WTC11 (cell line): ENCODE data around the gene HOMEZ. TPM values are rescaled to one million over a fixed set of nuclear protein-coding genes. Genes with fewer than 3 reads are reported as not detected.

Experiments used
- ATAC-seq: fragments of 200-7000 bp; cut with Tn5 transposase; 2 replicates; pipeline ENCODE4 v1.10.0; 2021; ENCODE audit warnings: mild to moderate bottlenecking, moderate library complexity
- CTCF ChIA-PET: fragments of 300-600 bp; sonication (Branson Sonifier 250); formaldehyde crosslinking; loops from one replicate; lab custom pipeline; 2021; ENCODE audit warnings: antibody characterized with exemption; lab: Charles Lee
- POLR2A ChIA-PET: fragments of 350-600 bp; sonication (Branson Sonifier 250); formaldehyde crosslinking; loops from one replicate; lab custom pipeline; 2021; ENCODE audit warnings: antibody characterized with exemption; lab: Charles Lee
- DNase-seq: peaks from one replicate; pipeline ENCODE4 v3.0.0; 2021; ENCODE audit warnings: low spot score
- H3K27ac Mint-ChIP-seq: 2 replicates; pipeline ENCODE4 v1.8.0; 2021; ENCODE audit warnings: mixed read lengths
- H3K27me3 Mint-ChIP-seq: 2 replicates; pipeline ENCODE4 v1.8.0; 2021; ENCODE audit warnings: low read depth, mild to moderate bottlenecking, moderate library complexity, mixed read lengths
- H3K36me3 Mint-ChIP-seq: 2 replicates; pipeline ENCODE4 v1.8.0; 2021; ENCODE audit warnings: mixed read lengths
- H3K4me1 Mint-ChIP-seq: 2 replicates; pipeline ENCODE4 v1.8.0; 2022; ENCODE audit warnings: mixed read lengths
- H3K4me3 Mint-ChIP-seq: 2 replicates; pipeline ENCODE4 v1.8.0; 2021; ENCODE audit warnings: mild to moderate bottlenecking, moderate library complexity, mixed read lengths
- H3K9me3 Mint-ChIP-seq: 2 replicates; pipeline ENCODE4 v1.8.0; 2021; ENCODE audit warnings: mixed read lengths
- ATF3 ChIP-seq: sonication (generic); formaldehyde crosslinking; conservative IDR thresholded peaks from 2 replicates; pipeline ENCODE4 v1.8.1; 2022; ENCODE audit warnings: mild to moderate bottlenecking, missing genetic modification reagents
- E2F1 ChIP-seq: sonication (generic); formaldehyde crosslinking; IDR thresholded peaks from 2 replicates; pipeline ENCODE4 v1.8.0; 2022; ENCODE audit warnings: mild to moderate bottlenecking, missing genetic modification reagents
- EMX1 ChIP-seq: fragments of 250-450 bp; sonication (Bioruptor Pico); IDR thresholded peaks from 2 replicates; pipeline ENCODE4 v1.8.0; 2021; ENCODE audit warnings: mild to moderate bottlenecking
- FOXK1 ChIP-seq: sonication (generic); formaldehyde crosslinking; IDR thresholded peaks from 2 replicates; pipeline ENCODE4 v1.8.0; 2022; ENCODE audit warnings: mild to moderate bottlenecking, moderate library complexity, missing genetic modification reagents
- MYBL2 ChIP-seq: sonication (generic); formaldehyde crosslinking; IDR thresholded peaks from 2 replicates; pipeline ENCODE4 v1.8.1; 2023; ENCODE audit warnings: mild to moderate bottlenecking, moderate library complexity, missing genetic modification reagents
- NFATC4 ChIP-seq: fragments of 250-450 bp; sonication (Bioruptor Pico); IDR thresholded peaks from 2 replicates; pipeline ENCODE4 v1.9.0; 2021; ENCODE audit warnings: mild to moderate bottlenecking
- NR1H2 ChIP-seq: sonication (generic); formaldehyde crosslinking; IDR thresholded peaks from 2 replicates; pipeline ENCODE4 v1.9.0; 2021; ENCODE audit warnings: mild to moderate bottlenecking, moderate library complexity, missing genetic modification reagents
- NR2C2 ChIP-seq: sonication (generic); formaldehyde crosslinking; IDR thresholded peaks from 2 replicates; pipeline ENCODE4 v1.8.0; 2022; ENCODE audit warnings: mild to moderate bottlenecking, missing genetic modification reagents
- NR3C1 ChIP-seq: sonication (generic); formaldehyde crosslinking; conservative IDR thresholded peaks from 2 replicates; pipeline ENCODE4 v1.8.1; 2023; ENCODE audit warnings: low read depth, mild to moderate bottlenecking, missing genetic modification reagents
- RELA ChIP-seq: sonication (generic); formaldehyde crosslinking; IDR thresholded peaks from 2 replicates; pipeline ENCODE4 v1.8.1; 2022; ENCODE audit warnings: missing genetic modification reagents, mild to moderate bottlenecking, borderline replicate concordance
- TCF7 ChIP-seq: sonication (generic); formaldehyde crosslinking; IDR thresholded peaks from 2 replicates; pipeline ENCODE4 v1.8.0; 2022; ENCODE audit warnings: mild to moderate bottlenecking, low read depth, missing genetic modification reagents, moderate library complexity
- TP53 ChIP-seq: sonication (generic); formaldehyde crosslinking; IDR thresholded peaks from 2 replicates; pipeline ENCODE4 v1.8.1; 2023; ENCODE audit warnings: mild to moderate bottlenecking, missing genetic modification reagents
- ZNF512 ChIP-seq: sonication (generic); formaldehyde crosslinking; IDR thresholded peaks from 2 replicates; pipeline ENCODE4 v1.8.1; 2022; ENCODE audit warnings: missing genetic modification reagents, borderline replicate concordance
- total RNA-seq: library from RNA; stranded (reverse); gene quantifications from 3 replicates; pipeline ENCODE4 v1.2.3, GENCODE V29; 2021
- TF ChIP-seq, protein P1 (sequence below): sonication (generic); formaldehyde crosslinking; IDR thresholded peaks from 2 replicates; pipeline ENCODE4 v1.8.0; 2022; ENCODE audit warnings: mild to moderate bottlenecking, missing genetic modification reagents
- TF ChIP-seq, protein P2 (sequence below): fragments of 250-450 bp; sonication (Bioruptor Pico); IDR thresholded peaks from 2 replicates; pipeline ENCODE4 v1.9.0; 2021; ENCODE audit warnings: mild to moderate bottlenecking
- TF ChIP-seq, protein P3 (sequence below): fragments of 250-450 bp; sonication (Bioruptor Pico); IDR thresholded peaks from 2 replicates; pipeline ENCODE4 v1.9.0; 2021; ENCODE audit warnings: mild to moderate bottlenecking, borderline replicate concordance

HOMEZ gene
- total RNA-seq, 1 experiment from 2014 or later: 10.7 TPM

DNA sequence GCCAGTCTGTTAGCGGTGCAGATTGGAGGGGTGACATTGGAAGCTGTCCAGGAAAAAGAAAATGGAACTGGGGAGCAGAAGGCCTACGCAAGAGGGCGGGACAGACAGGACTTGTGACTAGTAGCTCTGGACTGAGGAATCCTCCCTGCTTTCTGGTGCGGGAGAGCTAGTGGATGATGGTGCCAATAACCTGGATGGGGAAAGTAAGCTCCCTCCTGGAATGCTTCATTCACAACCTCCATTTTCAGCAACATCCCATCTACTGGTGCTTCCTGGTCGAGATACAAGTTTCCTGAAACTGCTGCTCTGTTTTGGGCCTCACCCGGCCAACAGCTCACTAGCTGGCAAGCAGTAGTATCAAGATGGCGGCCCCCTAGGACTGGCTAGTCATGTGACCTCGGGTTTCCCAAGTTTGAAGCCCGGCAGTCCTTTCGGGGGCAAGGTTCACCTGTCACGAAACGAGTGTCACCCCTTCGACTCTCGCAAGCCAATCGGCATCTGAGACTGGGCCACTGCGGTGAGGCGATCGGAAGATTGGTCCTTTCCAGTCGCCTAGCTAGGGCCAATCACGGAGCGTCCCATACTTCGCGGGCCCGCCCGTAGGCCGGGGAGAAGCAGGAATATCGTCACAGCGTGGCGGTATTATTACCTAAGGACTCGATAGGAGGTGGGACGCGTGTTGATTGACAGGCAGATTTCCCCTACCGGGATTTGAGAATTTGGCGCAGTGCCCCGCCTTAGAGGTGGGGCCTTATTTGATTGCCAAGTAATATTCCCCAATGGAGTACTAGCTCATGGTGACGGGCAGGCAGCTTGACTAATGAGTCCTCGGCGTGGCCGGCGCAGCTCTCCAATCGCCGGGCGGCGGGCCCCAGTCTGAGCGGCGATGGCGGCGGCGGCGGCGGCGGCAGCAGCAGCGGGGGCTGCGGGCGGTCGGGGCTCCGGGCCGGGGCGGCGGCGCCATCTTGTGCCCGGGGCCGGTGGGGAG, 34.9 kb upstream of the HOMEZ start, which contains the start of gene PABPN1 (continued):
- TF ChIP-seq, protein P1, sequence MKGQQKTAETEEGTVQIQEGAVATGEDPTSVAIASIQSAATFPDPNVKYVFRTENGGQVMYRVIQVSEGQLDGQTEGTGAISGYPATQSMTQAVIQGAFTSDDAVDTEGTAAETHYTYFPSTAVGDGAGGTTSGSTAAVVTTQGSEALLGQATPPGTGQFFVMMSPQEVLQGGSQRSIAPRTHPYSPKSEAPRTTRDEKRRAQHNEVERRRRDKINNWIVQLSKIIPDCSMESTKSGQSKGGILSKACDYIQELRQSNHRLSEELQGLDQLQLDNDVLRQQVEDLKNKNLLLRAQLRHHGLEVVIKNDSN (CRISPR knock-in tag): peak; percentile 96
- TF ChIP-seq FOXK1 (CRISPR knock-in tag): peak; percentile 73

DNA sequence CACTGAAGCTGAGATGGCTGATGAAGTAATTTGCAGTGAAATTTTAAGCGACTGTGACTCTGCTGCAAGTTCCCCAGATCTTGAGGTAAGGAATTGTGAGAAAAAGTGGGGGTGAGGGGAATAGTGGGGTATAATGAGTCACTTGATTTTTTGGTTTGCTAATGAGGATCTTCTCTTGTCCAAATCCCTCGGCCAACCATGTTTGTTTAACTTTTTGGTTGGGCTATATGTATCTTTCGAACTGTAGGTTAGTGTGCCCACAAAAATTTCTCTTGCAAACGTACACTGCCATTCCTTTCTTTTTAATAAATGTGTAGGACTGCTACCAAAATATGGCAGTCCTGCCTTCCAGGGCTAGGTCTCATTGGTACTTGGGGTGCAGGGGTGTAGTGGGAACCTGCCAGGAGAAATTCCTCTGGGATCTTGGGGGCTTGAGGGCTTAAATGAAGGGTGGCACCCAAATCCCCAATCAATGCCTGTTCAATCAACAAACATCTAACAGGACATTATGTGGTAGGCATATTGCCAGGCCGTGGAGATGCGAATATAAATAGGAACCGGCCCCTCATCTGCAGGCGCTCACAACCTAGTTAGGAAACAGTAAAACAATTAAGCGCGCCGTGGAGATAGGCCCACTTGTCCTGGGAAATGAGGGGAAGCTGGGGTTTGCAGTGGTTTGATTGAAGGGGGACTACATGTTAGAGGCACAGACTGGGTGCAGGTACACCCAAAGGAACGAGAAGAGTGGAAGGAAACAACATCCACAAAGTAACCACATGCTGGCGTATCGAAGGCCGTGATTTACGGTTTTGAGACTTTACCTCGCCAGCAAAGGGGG, 34.0 kb upstream of the HOMEZ start:
- Mint-ChIP-seq H3K9me3 (no peaks in the 10 kb centered on the region), H3K36me3 (peaks cover 35% of the 10 kb centered on the region), H3K4me1 (peaks cover 26% of the 10 kb centered on the region), H3K4me3 (peak overlapping the region; percentile 96), H3K27ac (peak overlapping the region; percentile 99), H3K27me3 (no peaks in the 10 kb centered on the region)
- no peak for DNase-seq
- ChIA-PET CTCF (interaction anchor here (1.1 to 4.5 kb wide), 12 partner anchors 13 to 262 kb away, joined by 3 to 39 read pairs (median 9); partner anchors contain the start of genes BCL2L2, CEBPE, HOMEZ and PPP1R3E), POLR2A (interaction anchor here (1.0 to 2.7 kb wide), 6 partner anchors 14 to 218 kb away, joined by 4 to 32 read pairs (median 12); partner anchors contain the start of genes BCL2L2, HOMEZ and PPP1R3E)
- ATAC-seq: no peak
- TF ChIP-seq, protein P2, sequence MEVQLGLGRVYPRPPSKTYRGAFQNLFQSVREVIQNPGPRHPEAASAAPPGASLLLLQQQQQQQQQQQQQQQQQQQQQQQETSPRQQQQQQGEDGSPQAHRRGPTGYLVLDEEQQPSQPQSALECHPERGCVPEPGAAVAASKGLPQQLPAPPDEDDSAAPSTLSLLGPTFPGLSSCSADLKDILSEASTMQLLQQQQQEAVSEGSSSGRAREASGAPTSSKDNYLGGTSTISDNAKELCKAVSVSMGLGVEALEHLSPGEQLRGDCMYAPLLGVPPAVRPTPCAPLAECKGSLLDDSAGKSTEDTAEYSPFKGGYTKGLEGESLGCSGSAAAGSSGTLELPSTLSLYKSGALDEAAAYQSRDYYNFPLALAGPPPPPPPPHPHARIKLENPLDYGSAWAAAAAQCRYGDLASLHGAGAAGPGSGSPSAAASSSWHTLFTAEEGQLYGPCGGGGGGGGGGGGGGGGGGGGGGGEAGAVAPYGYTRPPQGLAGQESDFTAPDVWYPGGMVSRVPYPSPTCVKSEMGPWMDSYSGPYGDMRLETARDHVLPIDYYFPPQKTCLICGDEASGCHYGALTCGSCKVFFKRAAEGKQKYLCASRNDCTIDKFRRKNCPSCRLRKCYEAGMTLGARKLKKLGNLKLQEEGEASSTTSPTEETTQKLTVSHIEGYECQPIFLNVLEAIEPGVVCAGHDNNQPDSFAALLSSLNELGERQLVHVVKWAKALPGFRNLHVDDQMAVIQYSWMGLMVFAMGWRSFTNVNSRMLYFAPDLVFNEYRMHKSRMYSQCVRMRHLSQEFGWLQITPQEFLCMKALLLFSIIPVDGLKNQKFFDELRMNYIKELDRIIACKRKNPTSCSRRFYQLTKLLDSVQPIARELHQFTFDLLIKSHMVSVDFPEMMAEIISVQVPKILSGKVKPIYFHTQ (CRISPR knock-in tag): no peak
- TF ChIP-seq NFATC4 (CRISPR knock-in tag): no peak
- no peak for TF ChIP-seq TCF7
- no peak for TF ChIP-seq ZNF512
- TF ChIP-seq RELA: no peak
- no peak for TF ChIP-seq NR3C1 (CRISPR knock-in tag)
- no peak for TF ChIP-seq NR2C2
- no peak for TF ChIP-seq E2F1 (CRISPR knock-in tag)
- TF ChIP-seq, protein P3, sequence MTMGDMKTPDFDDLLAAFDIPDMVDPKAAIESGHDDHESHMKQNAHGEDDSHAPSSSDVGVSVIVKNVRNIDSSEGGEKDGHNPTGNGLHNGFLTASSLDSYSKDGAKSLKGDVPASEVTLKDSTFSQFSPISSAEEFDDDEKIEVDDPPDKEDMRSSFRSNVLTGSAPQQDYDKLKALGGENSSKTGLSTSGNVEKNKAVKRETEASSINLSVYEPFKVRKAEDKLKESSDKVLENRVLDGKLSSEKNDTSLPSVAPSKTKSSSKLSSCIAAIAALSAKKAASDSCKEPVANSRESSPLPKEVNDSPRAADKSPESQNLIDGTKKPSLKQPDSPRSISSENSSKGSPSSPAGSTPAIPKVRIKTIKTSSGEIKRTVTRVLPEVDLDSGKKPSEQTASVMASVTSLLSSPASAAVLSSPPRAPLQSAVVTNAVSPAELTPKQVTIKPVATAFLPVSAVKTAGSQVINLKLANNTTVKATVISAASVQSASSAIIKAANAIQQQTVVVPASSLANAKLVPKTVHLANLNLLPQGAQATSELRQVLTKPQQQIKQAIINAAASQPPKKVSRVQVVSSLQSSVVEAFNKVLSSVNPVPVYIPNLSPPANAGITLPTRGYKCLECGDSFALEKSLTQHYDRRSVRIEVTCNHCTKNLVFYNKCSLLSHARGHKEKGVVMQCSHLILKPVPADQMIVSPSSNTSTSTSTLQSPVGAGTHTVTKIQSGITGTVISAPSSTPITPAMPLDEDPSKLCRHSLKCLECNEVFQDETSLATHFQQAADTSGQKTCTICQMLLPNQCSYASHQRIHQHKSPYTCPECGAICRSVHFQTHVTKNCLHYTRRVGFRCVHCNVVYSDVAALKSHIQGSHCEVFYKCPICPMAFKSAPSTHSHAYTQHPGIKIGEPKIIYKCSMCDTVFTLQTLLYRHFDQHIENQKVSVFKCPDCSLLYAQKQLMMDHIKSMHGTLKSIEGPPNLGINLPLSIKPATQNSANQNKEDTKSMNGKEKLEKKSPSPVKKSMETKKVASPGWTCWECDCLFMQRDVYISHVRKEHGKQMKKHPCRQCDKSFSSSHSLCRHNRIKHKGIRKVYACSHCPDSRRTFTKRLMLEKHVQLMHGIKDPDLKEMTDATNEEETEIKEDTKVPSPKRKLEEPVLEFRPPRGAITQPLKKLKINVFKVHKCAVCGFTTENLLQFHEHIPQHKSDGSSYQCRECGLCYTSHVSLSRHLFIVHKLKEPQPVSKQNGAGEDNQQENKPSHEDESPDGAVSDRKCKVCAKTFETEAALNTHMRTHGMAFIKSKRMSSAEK (CRISPR knock-in tag): no peak
- TF ChIP-seq TP53 (CRISPR knock-in tag): no peak
- TF ChIP-seq MYBL2 (CRISPR knock-in tag): no peak
- TF ChIP-seq EMX1 (CRISPR knock-in tag): no peak
- TF ChIP-seq NR1H2 (CRISPR knock-in tag): no peak
- no peak for TF ChIP-seq ATF3 (CRISPR knock-in tag)
